MM.1S (cell line): ENCODE data around the gene SOD3.

Experiments used
- DNase-seq: peaks from one replicate; pipeline ENCODE4 v3.0.0-alpha.2; 2015
- H2AFZ ChIP-seq: fragments of 300-600 bp; sonication (generic); 2 replicates; pipeline ENCODE4 v1.6.0; 2016; ENCODE audit warnings: antibody characterized with exemption, low read length
- H3F3A ChIP-seq: fragments of 300-600 bp; sonication (generic); 2 replicates; pipeline ENCODE4 v1.6.1; 2016; ENCODE audit warnings: mild to moderate bottlenecking, antibody characterized with exemption, low read length, moderate library complexity, mixed read lengths; ENCODE audit not compliant: insufficient read depth
- H3K27ac ChIP-seq: fragments of 300-600 bp; sonication (generic); 2 replicates; pipeline ENCODE4 v1.5.1; 2016; ENCODE audit warnings: mild to moderate bottlenecking, low read length
- H3K27me3 ChIP-seq: fragments of 300-600 bp; sonication (generic); replicated peaks from 2 replicates; pipeline ENCODE4 v1.6.0; 2016; ENCODE audit warnings: low read length; ENCODE audit not compliant: insufficient read depth
- H3K36me3 ChIP-seq: fragments of 300-600 bp; sonication (generic); replicated peaks from 2 replicates; pipeline ENCODE4 v1.6.1; 2016; ENCODE audit warnings: mild to moderate bottlenecking, low read length, mixed read lengths; ENCODE audit not compliant: insufficient read depth
- H3K4me1 ChIP-seq: fragments of 300-600 bp; sonication (generic); 2 replicates; pipeline ENCODE4 v1.6.1; 2016; ENCODE audit warnings: low read length, mixed read lengths
- H3K4me2 ChIP-seq: fragments of 300-600 bp; sonication (generic); 2 replicates; pipeline ENCODE4 v1.6.0; 2016; ENCODE audit warnings: low read depth, low read length
- H3K4me3 ChIP-seq: fragments of 300-600 bp; sonication (generic); 2 replicates; pipeline ENCODE4 v1.5.1; 2016; ENCODE audit warnings: low read length, mixed read lengths
- H3K79me2 ChIP-seq: fragments of 300-600 bp; sonication (generic); 2 replicates; pipeline ENCODE4 v1.6.1; 2016; ENCODE audit warnings: mixed run types, low read length, mixed read lengths
- H3K9ac ChIP-seq: fragments of 300-600 bp; sonication (generic); 2 replicates; pipeline ENCODE4 v1.6.1; 2016; ENCODE audit warnings: low read length, mixed read lengths
- H3K9me2 ChIP-seq: fragments of 300-600 bp; sonication (generic); replicated peaks from 2 replicates; pipeline ENCODE4 v1.6.1; 2016; ENCODE audit warnings: mild to moderate bottlenecking, low read length, mixed read lengths; ENCODE audit not compliant: insufficient read depth
- H3K9me3 ChIP-seq: fragments of 300-600 bp; sonication (generic); replicated peaks from 2 replicates; pipeline ENCODE4 v1.6.1; 2016; ENCODE audit warnings: mild to moderate bottlenecking, low read length, mixed read lengths; ENCODE audit not compliant: insufficient read depth
- H4K20me1 ChIP-seq: fragments of 300-600 bp; sonication (generic); 2 replicates; pipeline ENCODE4 v1.6.1; 2016; ENCODE audit warnings: mild to moderate bottlenecking, low read length, moderate library complexity, mixed read lengths; ENCODE audit not compliant: insufficient read depth
- CTCF ChIP-seq: fragments of 300-600 bp; sonication (generic); IDR thresholded peaks from 2 replicates; pipeline ENCODE4 v1.5.1; 2016; ENCODE audit warnings: antibody characterized with exemption, low read length, mixed read lengths
- EZH2 ChIP-seq: fragments of 300-600 bp; sonication (generic); optimal IDR thresholded peaks from 2 replicates; pipeline ENCODE3; 2017; ENCODE audit warnings: low read depth, mild to moderate bottlenecking, antibody characterized with exemption, low read length, mixed read lengths
- EZH2phosphoT487 ChIP-seq: fragments of 300-600 bp; sonication (generic); IDR thresholded peaks from 2 replicates; pipeline ENCODE4 v1.6.1; 2018; ENCODE audit warnings: antibody characterized with exemption, low read length

SOD3 gene

GRCh38 chr4:24807611-24808010, 12.2 kb downstream of the SOD3 start:
- Histone ChIP-seq H3K36me3 (no peaks in the 10 kb centered on the region), H3K79me2 (no peaks in the 10 kb centered on the region), H3K4me2 (no peak overlapping the region), H2AFZ (no peak overlapping the region), H3K27ac (no peak overlapping the region), H3K9me3 (no peaks in the 10 kb centered on the region), H3F3A (no peaks in the 10 kb centered on the region), H3K4me1 (0 out of 2 replicates have a peak, but pooled peaks cover 8% of the 10 kb centered on the region), H3K27me3 (no peaks in the 10 kb centered on the region), H3K9ac (no peak overlapping the region), H3K9me2 (no peaks in the 10 kb centered on the region), H4K20me1 (no peaks in the 10 kb centered on the region), H3K4me3 (no peak overlapping the region)
- TF ChIP-seq CTCF (no peak), EZH2 (no peak), EZH2phosphoT487 (no peak)
- no peak for DNase-seq

GRCh38 chr4:24808261-24808660, 12.9 kb downstream of the SOD3 start:
- H3K4me2 ChIP-seq, result no peak overlapping the region
- no peaks in the 10 kb centered on the region for H3K79me2 ChIP-seq
- H3F3A ChIP-seq, result no peaks in the 10 kb centered on the region
- no peaks in the 10 kb centered on the region for H3K9me3 ChIP-seq
- TF ChIP-seq EZH2phosphoT487, result no peak
- no peak for TF ChIP-seq CTCF
- no peak for TF ChIP-seq EZH2
- 0 out of 2 replicates have a peak, but pooled peaks cover 8% of the 10 kb centered on the region for H3K4me1 ChIP-seq
- H3K4me3 ChIP-seq, result no peak overlapping the region
- H3K9me2 ChIP-seq, result no peaks in the 10 kb centered on the region
- no peak for DNase-seq
- H3K9ac ChIP-seq, result no peak overlapping the region
- H2AFZ ChIP-seq, result no peak overlapping the region
- no peaks in the 10 kb centered on the region for H3K36me3 ChIP-seq
- no peaks in the 10 kb centered on the region for H3K27me3 ChIP-seq
- no peak overlapping the region for H3K27ac ChIP-seq
- H4K20me1 ChIP-seq, result no peaks in the 10 kb centered on the region

- no peak overlapping the region for H3K4me3 ChIP-seq
- H3K4me2 ChIP-seq, result no peak overlapping the region
- H3K9me2 ChIP-seq, result no peaks in the 10 kb centered on the region
- no peaks in the 10 kb centered on the region for H3K27me3 ChIP-seq
- no peaks in the 10 kb centered on the region for H3K9me3 ChIP-seq
- H3K27ac ChIP-seq, result no peak overlapping the region
- no peaks in the 10 kb centered on the region for H3F3A ChIP-seq
- no peaks in the 10 kb centered on the region for H3K36me3 ChIP-seq
- H3K9ac ChIP-seq, result no peak overlapping the region
- no peaks in the 10 kb centered on the region for H4K20me1 ChIP-seq
- H3K79me2 ChIP-seq, result no peaks in the 10 kb centered on the region
- H2AFZ ChIP-seq, result no peak overlapping the region
- no peak for DNase-seq
- H3K4me1 ChIP-seq, result 0 out of 2 replicates have a peak, but pooled peaks cover 8% of the 10 kb centered on the region
- no peak for TF ChIP-seq CTCF
- TF ChIP-seq EZH2phosphoT487, result no peak
- TF ChIP-seq EZH2, result no peak
Observed at GRCh38 chr4:24808955-24809354, 13.6 kb downstream of the SOD3 start.

GRCh38 chr4:24809376-24809775, 14.0 kb downstream of the SOD3 start:
- TF ChIP-seq EZH2 (no peak), CTCF (no peak), EZH2phosphoT487 (no peak)
- Histone ChIP-seq H3K9me2 (no peaks in the 10 kb centered on the region), H3K4me1 (0 out of 2 replicates have a peak, but pooled peaks cover 8% of the 10 kb centered on the region), H3K4me2 (no peak overlapping the region), H3K36me3 (no peaks in the 10 kb centered on the region), H2AFZ (no peak overlapping the region), H3K4me3 (no peak overlapping the region), H3K79me2 (no peaks in the 10 kb centered on the region), H4K20me1 (no peaks in the 10 kb centered on the region), H3K9ac (no peak overlapping the region), H3K9me3 (no peaks in the 10 kb centered on the region), H3K27me3 (no peaks in the 10 kb centered on the region), H3K27ac (no peak overlapping the region), H3F3A (no peaks in the 10 kb centered on the region)
- no peak for DNase-seq
